Stimulated activated CD4-positive, alpha-beta T cell treated with anti-CD3 and anti-CD28 coated beads, Interleukin-2, amount 100 ng/mL, for 4 hours (primary cell): Measurements from ENCODE around the gene YDJC.
"Not testable (repeated sequence)": the region's sequence is repeated elsewhere in the genome, so short reads cannot be mapped to it uniquely, and the experiment has no call there.

ENCODE experiments used
- DNase-seq: peaks from one replicate; pipeline ENCODE4 v3.0.0-alpha.2; 2020; ENCODE audit warnings: low read depth

Gene YDJC

GRCh38 chr22:21631025-21631424 is 1.2 kb upstream of the YDJC start:
- DNase-seq, result no peak

- DNase-seq, result no peak
These were observed 1.2 kb downstream of the YDJC start for GRCh38 chr22:21628386-21629254.

GRCh38 chr22:21626735-21627469 is 2.9 kb downstream of the YDJC start:
- DNase-seq, result no peak

- DNase-seq, result no peak
These were observed 3.6 kb downstream of the YDJC start for GRCh38 chr22:21626073-21626734.

- no peak for DNase-seq
These were observed 4.7 kb downstream of the YDJC start for GRCh38 chr22:21624880-21625791.

- no peak for DNase-seq
These were observed 5.5 kb downstream of the YDJC start for GRCh38 chr22:21624120-21624879.

- no peak for DNase-seq
These were observed 6.2 kb downstream of the YDJC start for GRCh38 chr22:21623648-21623970.

- no peak for DNase-seq
These were observed 6.7 kb downstream of the YDJC start for GRCh38 chr22:21622919-21623647.

- no peak for DNase-seq
These were observed 7.6 kb downstream of the YDJC start for GRCh38 chr22:21622011-21622918.

- DNase-seq, result no peak
These were observed 8.8 kb downstream of the YDJC start for GRCh38 chr22:21621025-21621424.

GRCh38 chr22:21617337-21617736 is 12.5 kb downstream of the YDJC start:
- DNase-seq, result not testable (repeated sequence)

GRCh38 chr22:21615731-21616130 is 14.1 kb downstream of the YDJC start:
- no peak for DNase-seq

- no peak for DNase-seq
These were observed 16.1 kb downstream of the YDJC start for GRCh38 chr22:21613553-21614233.

GRCh38 chr22:21612858-21613257 is 17.0 kb downstream of the YDJC start:
- no peak for DNase-seq

- DNase-seq, result no peak
These were observed 18.4 kb downstream of the YDJC start for GRCh38 chr22:21611210-21611977.

GRCh38 chr22:21609556-21610157 is 20.2 kb downstream of the YDJC start:
- not testable (repeated sequence) for DNase-seq

- DNase-seq, result no peak
These were observed 23.0 kb downstream of the YDJC start for GRCh38 chr22:21606775-21607174.
